ENCODE results near the gene NRXN3.
"Not testable (repeated sequence)": the region's sequence is repeated elsewhere in the genome, so short reads cannot be mapped to it uniquely, and the experiment has no call there.

NRXN3 gene

DNA sequence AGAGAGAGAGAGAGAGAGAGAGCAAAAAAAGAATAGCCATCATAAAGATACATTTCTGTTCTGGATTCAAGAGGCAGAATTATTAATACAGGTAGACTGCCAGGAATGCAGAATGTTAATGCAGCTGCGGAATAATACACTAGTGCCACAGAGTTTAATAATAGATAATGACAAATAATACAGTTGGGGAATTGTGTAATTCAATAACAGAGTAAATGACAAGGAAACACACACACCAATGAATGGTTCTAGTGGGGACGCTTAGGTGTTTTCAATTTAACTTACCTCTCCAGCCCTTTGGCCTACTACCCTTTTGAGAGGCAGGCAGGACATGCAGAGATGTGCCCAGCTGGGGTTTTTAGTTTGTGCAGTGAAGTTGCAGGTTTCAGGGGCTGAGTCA, 313.9 kb downstream of the NRXN3 start:
- Mint-ChIP-seq H3K4me3 (no peak overlapping the region), H3K4me1 (ENCODE audit: low read depth in 2 of 2) (no peaks in the 10 kb centered on the region), H3K36me3 (ENCODE audit: insufficient read depth) (no peaks in the 10 kb centered on the region), H3K27ac (no peak overlapping the region), H3K9me3 (peaks cover 0 to 8% of the 10 kb centered on the region in 2 donors), H3K27me3 (no peaks in the 10 kb centered on the region)
- ATAC-seq (replicated peaks): no peak
- DNase-seq: no peak

DNA sequence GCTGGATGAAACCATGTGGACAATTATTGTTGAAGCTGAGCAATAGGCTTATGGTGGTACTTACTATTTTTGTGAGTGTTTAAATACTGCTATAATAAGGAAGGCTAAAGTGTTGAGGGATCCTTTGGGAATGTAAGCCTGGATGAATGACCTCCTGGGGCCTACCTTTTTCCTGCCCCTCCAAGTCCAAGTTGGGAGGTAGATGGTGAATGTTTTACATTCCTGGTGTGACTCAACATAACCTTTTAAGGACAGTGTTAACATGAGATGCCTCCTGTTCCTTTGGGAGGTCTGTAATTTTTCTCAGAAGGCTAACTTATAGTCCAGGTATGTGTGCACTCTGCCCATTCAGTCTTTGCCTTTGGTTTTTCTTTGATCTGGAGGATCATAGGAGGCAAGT, 315.9 kb downstream of the NRXN3 start:
- Mint-ChIP-seq H3K27me3 (no peaks in the 10 kb centered on the region), H3K4me1 (ENCODE audit: low read depth in 2 of 2) (no peaks in the 10 kb centered on the region), H3K9me3 (peaks cover 0 to 8% of the 10 kb centered on the region in 2 donors), H3K36me3 (ENCODE audit: insufficient read depth) (no peaks in the 10 kb centered on the region), H3K27ac (no peak overlapping the region), H3K4me3 (no peak overlapping the region)
- no peak for ATAC-seq (replicated peaks)
- DNase-seq: no peak

DNA sequence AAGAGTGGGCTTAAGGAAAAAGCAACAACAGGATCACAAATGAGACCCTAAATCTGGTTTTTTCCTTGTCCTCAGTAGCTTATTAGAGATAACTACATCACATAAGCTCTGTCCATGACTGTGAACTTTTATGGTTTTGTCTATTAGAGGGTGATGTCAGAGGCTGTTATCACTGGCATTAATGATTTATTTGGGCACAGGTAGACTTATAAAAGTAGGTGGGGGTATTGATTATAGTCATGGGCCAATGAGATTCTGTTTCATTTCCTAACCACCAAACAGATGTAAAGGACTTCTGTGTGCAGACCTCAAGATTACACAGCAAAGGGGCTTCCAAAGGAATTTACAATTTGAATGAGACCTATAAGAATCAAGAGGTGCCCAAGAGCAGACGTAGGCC, 316.4 kb downstream of the NRXN3 start:
- no peak for ATAC-seq (replicated peaks)
- Mint-ChIP-seq H3K9me3 (peaks cover 0 to 8% of the 10 kb centered on the region in 2 donors), H3K36me3 (ENCODE audit: insufficient read depth) (no peaks in the 10 kb centered on the region), H3K27ac (no peak overlapping the region), H3K4me1 (ENCODE audit: low read depth in 2 of 2) (no peaks in the 10 kb centered on the region), H3K4me3 (no peak overlapping the region), H3K27me3 (no peaks in the 10 kb centered on the region)
- DNase-seq: no peak

DNA sequence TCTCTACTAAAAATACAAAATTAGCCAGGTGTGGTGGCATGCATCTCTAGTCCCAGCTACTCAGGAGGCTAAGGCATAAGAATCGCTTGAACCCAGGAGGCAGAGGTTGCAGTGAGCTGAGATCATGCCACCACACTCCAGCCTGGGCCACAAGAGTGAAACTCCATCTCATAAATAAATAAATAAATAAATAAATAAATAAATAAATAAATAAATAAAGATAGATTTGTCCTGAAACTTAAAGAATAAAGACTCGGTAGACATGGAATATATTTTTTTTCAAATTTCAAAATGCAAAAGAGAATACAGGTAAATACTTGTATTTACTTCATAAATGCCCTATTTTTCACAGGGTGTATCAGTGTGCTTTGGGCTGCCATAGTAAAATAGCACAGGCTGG, 317.4 kb downstream of the NRXN3 start:
- DNase-seq; H3K9me3 Mint-ChIP-seq; ATAC-seq (replicated peaks); H3K4me1 Mint-ChIP-seq (ENCODE audit: low read depth in 2 of 2); H3K4me3 Mint-ChIP-seq; H3K27ac Mint-ChIP-seq; H3K36me3 Mint-ChIP-seq (ENCODE audit: insufficient read depth); H3K27me3 Mint-ChIP-seq: not testable (repeated sequence)

DNA sequence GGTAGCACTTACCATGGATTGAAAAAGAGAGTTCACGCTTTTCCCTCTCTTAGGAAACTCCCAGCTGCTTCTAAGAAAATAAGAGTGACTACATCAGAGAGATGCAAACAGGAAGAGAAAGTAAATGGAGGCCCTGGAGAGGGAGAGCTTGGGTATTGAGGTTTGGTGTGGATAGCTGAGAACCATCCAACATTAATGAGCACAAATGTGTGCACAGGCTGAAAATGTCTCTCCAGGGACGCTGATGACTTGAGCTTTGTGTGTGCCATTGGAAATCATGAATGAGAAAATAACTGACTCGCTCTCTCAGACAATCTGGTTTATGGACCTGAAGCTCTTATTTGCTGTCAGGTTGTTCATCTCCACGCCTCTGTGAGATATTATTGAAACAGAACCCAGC, 318.8 kb downstream of the NRXN3 start:
- DNase-seq: no peak
- Mint-ChIP-seq H3K4me3 (no peak overlapping the region), H3K4me1 (ENCODE audit: low read depth in 2 of 2) (no peaks in the 10 kb centered on the region), H3K9me3 (peaks cover 0 to 8% of the 10 kb centered on the region in 2 donors), H3K27me3 (no peaks in the 10 kb centered on the region), H3K36me3 (ENCODE audit: insufficient read depth) (no peaks in the 10 kb centered on the region), H3K27ac (no peak overlapping the region)
- no peak for ATAC-seq (replicated peaks)

DNA sequence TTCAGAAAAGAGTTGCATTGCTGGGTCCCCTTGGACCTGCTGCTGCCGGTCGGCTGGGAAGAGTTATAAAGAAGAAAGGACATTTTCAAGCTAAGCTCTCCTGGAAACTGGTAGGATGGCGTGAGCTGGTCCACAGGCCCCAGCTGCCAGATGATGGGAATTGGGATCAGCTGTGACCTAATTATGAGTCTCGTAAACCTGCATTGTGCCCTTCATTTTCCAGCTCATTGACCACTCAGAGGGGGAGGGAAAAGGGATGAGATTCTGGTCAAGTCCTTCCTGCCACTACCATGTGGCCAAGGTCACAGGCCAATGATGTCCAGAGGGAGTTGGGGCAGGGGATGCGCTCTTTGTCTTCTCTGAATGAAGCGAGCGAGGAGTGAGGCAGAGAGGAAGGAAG, 320.9 kb downstream of the NRXN3 start:
- H3K9me3 Mint-ChIP-seq: peaks cover 0 to 8% of the 10 kb centered on the region in 2 donors
- H3K27ac Mint-ChIP-seq: no peak overlapping the region
- H3K27me3 Mint-ChIP-seq: no peaks in the 10 kb centered on the region
- no peaks in the 10 kb centered on the region for H3K36me3 Mint-ChIP-seq (ENCODE audit: insufficient read depth)
- no peak for ATAC-seq (replicated peaks)
- no peak overlapping the region for H3K4me3 Mint-ChIP-seq
- DNase-seq: no peak
- H3K4me1 Mint-ChIP-seq (ENCODE audit: low read depth in 2 of 2): no peaks in the 10 kb centered on the region

DNA sequence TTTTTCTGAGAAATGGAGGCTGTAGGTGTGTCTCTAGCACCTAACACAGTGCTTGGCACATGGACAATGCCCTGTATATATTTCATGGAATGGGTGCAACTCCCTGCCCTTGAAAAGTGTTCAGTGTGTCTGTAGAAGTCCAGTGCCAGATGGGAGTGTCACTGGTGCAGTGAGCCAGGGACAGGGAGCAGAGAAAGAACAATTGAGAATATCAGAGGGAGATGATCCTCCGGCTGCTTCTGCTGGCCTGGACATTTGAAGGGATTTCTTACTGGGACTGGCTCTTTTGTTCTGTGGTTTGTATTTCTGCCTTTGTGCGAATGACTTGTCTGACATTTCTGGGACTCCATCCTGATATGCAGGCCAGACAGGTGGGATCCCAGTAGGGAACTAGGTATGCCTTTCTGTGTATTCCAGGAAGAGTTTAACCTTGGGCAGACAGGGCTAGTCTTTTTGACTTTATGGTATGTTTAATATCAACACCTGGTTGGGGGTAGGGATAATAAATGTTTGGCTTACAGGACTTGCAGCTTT, 328.0 kb downstream of the NRXN3 start:
- Mint-ChIP-seq H3K27ac (no peak overlapping the region), H3K9me3 (peaks cover 0 to 8% of the 10 kb centered on the region in 2 donors), H3K4me3 (no peak overlapping the region), H3K36me3 (ENCODE audit: insufficient read depth) (no peaks in the 10 kb centered on the region), H3K27me3 (no peaks in the 10 kb centered on the region), H3K4me1 (ENCODE audit: low read depth in 2 of 2) (no peaks in the 10 kb centered on the region)
- no peak for ATAC-seq (replicated peaks)
- DNase-seq: no peak

DNA sequence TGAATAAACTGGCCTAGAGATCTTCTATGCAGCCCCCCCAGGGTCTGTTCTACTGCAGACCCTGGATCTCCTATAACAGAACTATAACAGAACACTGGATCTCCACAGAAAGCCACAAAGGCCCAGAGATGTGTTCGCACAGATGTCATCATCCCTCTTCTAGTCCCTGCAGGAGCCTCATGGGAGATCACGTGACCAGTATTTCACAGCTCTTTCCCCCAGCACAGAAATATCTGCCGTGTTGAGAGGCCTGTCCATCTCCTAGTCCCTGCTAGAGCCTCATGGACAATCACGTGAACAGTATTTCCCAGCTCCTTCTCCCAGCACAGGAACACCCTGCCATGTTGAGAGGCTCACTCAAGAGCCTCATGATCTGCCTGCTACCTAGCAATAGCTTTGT, 331.7 kb downstream of the NRXN3 start:
- H3K4me3 Mint-ChIP-seq: no peak overlapping the region
- no peak for ATAC-seq (replicated peaks)
- no peaks in the 10 kb centered on the region for H3K4me1 Mint-ChIP-seq (ENCODE audit: low read depth in 2 of 2)
- H3K27me3 Mint-ChIP-seq: no peaks in the 10 kb centered on the region
- H3K9me3 Mint-ChIP-seq: peaks cover 0 to 10% of the 10 kb centered on the region in 2 donors
- H3K27ac Mint-ChIP-seq: no peak overlapping the region
- no peak for DNase-seq
- no peaks in the 10 kb centered on the region for H3K36me3 Mint-ChIP-seq (ENCODE audit: insufficient read depth)

DNA sequence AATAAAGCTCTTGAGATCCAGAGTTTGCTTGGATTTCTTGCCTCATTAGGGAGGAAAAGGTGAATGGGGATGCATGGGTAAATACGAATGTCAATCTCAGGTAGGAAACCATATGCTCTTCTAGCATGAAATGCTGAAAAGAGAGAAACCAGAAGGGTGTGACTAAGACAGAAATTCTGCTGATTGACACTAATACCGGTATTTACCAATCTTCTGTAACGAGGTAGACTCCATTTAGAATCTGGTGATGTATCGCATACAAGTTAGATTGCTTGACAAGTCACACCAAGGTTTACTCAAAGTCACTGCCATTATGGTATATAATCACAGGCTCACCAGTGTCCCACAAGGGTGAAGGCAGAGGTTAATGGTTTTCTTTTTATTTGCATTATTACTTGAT, 337.9 kb downstream of the NRXN3 start:
- no peaks in the 10 kb centered on the region for H3K36me3 Mint-ChIP-seq (ENCODE audit: insufficient read depth)
- ATAC-seq (replicated peaks) (no peak), DNase-seq (no peak)
- H3K9me3 Mint-ChIP-seq: peaks cover 0 to 1% of the 10 kb centered on the region in 2 donors
- H3K4me1 Mint-ChIP-seq (ENCODE audit: low read depth in 2 of 2): no peaks in the 10 kb centered on the region
- H3K27me3 Mint-ChIP-seq: no peaks in the 10 kb centered on the region
- H3K4me3 Mint-ChIP-seq: no peak overlapping the region
- H3K27ac Mint-ChIP-seq: no peak overlapping the region

DNA sequence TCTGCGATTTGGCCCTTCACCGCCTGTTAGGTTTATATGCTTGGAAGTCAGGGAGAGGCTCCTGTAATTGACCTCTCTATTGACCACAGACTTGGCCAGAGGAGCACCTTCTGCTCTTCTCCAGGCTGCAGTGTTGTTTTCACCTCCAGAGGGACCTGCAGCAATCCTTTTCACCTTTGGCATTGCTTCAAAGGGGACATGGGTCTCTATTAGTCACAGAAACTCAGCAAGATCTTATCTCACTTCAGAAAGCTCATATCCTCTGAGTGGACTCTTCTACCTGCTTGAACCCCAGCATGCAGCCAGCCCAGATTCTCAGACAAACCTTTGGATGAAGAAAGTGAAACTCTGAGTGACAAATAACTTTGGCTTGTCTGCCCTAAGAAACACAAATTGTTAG, 339.3 kb downstream of the NRXN3 start:
- no peaks in the 10 kb centered on the region for H3K36me3 Mint-ChIP-seq (ENCODE audit: insufficient read depth)
- H3K27ac Mint-ChIP-seq: no peak overlapping the region
- H3K4me1 Mint-ChIP-seq (ENCODE audit: low read depth in 2 of 2): no peaks in the 10 kb centered on the region
- H3K27me3 Mint-ChIP-seq: no peaks in the 10 kb centered on the region
- DNase-seq (no peak), ATAC-seq (replicated peaks) (no peak)
- peaks cover 0 to 3% of the 10 kb centered on the region in 2 donors for H3K9me3 Mint-ChIP-seq
- H3K4me3 Mint-ChIP-seq: no peak overlapping the region

DNA sequence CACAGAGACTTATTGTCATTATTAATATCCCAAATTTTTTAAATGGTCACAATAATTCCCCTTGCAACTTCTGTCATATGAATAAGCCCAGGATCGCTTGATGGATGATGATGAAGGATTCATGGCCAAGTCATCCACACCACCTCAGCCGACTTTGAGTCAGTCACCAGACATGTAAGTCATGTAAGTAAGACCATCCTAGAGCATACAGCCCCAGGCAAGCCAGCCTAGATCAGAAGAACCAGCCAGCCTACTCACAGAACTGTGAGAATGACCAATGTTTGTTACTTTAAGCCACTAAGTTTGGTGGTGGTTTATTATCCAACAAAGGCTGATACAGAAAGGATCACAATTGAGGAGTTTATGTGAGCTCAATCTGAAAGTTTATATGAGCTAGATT, 341.8 kb downstream of the NRXN3 start:
- no peak for ATAC-seq (replicated peaks)
- Mint-ChIP-seq H3K27ac (no peak overlapping the region), H3K27me3 (no peaks in the 10 kb centered on the region), H3K36me3 (ENCODE audit: insufficient read depth) (no peaks in the 10 kb centered on the region), H3K9me3 (peaks cover 0 to 8% of the 10 kb centered on the region in 2 donors), H3K4me1 (ENCODE audit: low read depth in 2 of 2) (no peaks in the 10 kb centered on the region), H3K4me3 (no peak overlapping the region)
- no peak for DNase-seq

DNA sequence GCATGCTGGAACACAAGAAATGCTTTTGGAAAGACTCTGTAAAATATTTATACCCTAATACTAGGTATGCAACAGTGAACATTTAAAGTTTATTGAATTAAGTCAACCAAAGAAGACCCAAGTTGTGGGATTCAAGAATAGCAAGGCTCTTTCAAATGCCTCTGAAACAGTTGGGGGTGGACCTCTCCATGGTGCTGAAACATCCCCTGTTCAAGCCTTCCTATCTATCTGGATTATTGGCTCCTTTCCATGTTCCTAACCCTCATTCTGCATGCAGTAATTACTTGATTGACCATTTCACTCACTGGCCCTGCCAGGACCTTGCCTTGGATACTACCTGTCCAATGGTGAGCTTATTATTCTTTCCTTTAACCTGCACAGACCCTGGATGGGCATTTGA, 349.7 kb downstream of the NRXN3 start:
- Mint-ChIP-seq H3K27ac (no peak overlapping the region), H3K4me1 (ENCODE audit: low read depth in 2 of 2) (no peaks in the 10 kb centered on the region), H3K4me3 (no peak overlapping the region), H3K27me3 (no peaks in the 10 kb centered on the region), H3K36me3 (ENCODE audit: insufficient read depth) (no peaks in the 10 kb centered on the region), H3K9me3 (peaks cover under 1 to 4% of the 10 kb centered on the region in 2 donors)
- ATAC-seq (replicated peaks) (no peak), DNase-seq (no peak)

DNA sequence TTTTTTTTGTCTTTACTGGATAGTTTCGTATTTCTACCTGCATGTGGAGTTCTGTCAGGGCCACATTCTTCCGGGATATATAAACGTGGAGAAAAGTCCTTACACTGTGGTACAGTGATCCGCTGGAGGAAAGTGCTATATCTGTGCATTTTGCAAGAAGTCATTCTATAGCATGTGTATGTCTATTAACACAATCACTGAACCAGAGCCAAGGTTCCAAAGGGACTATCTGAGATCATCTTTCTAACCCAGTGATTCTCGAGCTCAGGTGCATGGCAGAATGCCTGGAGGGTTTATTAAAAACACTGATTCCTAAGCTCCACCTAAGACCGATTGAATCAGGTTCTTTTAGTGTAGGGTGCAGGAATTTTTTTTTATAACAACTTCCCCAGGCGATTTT, 354.0 kb downstream of the NRXN3 start:
- Mint-ChIP-seq H3K4me3 (no peak overlapping the region), H3K36me3 (ENCODE audit: insufficient read depth) (no peaks in the 10 kb centered on the region), H3K27me3 (no peaks in the 10 kb centered on the region), H3K9me3 (peaks cover 7 to 9% of the 10 kb centered on the region in 2 donors), H3K4me1 (ENCODE audit: low read depth in 2 of 2) (no peaks in the 10 kb centered on the region), H3K27ac (no peak overlapping the region)
- no peak for ATAC-seq (replicated peaks)
- DNase-seq: no peak

DNA sequence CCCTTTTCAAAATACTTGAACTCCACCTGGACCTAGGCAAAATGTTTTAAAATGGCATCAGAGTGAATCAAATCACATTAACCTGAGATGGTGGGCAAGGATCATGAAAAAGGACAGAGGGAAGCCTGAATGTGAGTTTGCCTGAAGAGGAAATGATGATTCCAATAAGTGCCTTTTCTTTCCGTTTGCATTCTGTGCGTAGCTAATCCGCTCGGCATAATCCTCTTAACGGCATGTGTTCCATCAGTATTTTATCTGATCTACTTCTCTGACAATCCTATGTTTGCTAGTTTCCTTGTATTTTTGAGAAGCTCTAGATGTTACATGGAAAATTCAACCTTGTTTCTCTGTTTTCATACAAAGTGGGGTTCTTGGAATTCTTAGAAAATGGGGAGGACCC, 354.6 kb downstream of the NRXN3 start:
- ATAC-seq (replicated peaks): no peak
- H3K4me1 Mint-ChIP-seq (ENCODE audit: low read depth in 2 of 2): no peaks in the 10 kb centered on the region
- peaks cover 7 to 10% of the 10 kb centered on the region in 2 donors for H3K9me3 Mint-ChIP-seq
- H3K36me3 Mint-ChIP-seq (ENCODE audit: insufficient read depth): no peaks in the 10 kb centered on the region
- no peak overlapping the region for H3K4me3 Mint-ChIP-seq
- H3K27ac Mint-ChIP-seq: no peak overlapping the region
- no peak for DNase-seq
- no peaks in the 10 kb centered on the region for H3K27me3 Mint-ChIP-seq

DNA sequence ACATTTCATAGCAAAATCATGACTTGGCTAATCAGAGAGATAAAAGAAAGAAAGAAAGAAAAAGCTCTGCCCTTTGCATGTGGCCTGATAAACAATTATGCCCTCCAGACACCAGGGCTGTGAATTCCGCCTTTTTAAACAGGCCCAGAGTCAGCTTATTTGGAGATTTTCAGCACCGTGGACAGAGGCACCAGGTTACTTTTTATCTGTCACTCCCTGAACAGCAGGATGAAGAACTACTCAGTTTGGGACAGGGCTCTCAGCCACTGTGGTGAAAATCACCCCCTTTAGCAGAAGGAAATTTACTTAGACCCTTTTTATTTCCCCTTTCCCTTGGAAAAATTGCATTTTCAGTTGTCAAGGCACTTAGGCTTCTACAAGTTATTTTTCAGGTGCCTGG, 359.9 kb downstream of the NRXN3 start:
- peaks cover 15 to 25% of the 10 kb centered on the region in 2 donors for H3K9me3 Mint-ChIP-seq
- ATAC-seq (replicated peaks) (no peak), DNase-seq (no peak)
- H3K27me3 Mint-ChIP-seq: no peaks in the 10 kb centered on the region
- H3K27ac Mint-ChIP-seq: no peak overlapping the region
- no peak overlapping the region for H3K4me3 Mint-ChIP-seq
- no peaks in the 10 kb centered on the region for H3K4me1 Mint-ChIP-seq (ENCODE audit: low read depth in 2 of 2)
- H3K36me3 Mint-ChIP-seq (ENCODE audit: insufficient read depth): no peaks in the 10 kb centered on the region

Measured in effector memory CD8-positive, alpha-beta T cell (primary cell).